GM12892 (cell line): ENCODE results near the gene ZNF689.
"Not testable (repeated sequence)": the region's sequence is repeated elsewhere in the genome, so short reads cannot be mapped to it uniquely, and the experiment has no call there.

ENCODE experiments used
- POLR2A ChIP-seq: IDR thresholded peaks from 2 replicates; pipeline ENCODE4 v1.6.1; 2011; ENCODE audit warnings: low read depth, low read length, control low read depth
- POLR2AphosphoS5 ChIP-seq: IDR thresholded peaks from 2 replicates; pipeline ENCODE4 v1.6.1; 2011; ENCODE audit warnings: low read depth, low read length, control low read depth

DNA sequence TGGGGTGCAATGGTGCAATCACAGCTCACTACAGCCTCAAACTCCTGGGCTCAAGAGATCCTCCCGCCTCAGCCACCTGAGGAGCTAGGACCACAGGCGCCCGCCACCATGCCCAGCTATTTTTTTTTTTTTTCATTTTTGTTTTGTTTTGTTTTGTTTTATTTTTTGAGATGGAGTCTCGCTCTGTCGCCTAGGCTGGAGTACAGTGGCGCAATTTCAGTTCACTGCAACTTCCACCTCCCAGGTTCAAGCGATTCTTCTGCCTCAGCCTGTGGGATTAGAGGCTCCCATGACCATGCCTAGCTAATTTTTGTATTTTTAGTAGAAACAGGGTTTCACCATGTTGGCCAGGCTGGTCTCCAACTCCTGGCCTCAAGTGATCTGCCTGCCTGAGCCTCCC is 22.3 kb upstream of the ZNF689 start:
- TF ChIP-seq POLR2A, POLR2AphosphoS5: not testable (repeated sequence)
